T-cell (primary cell): ENCODE measurements around the gene GNB4. TPM values are rescaled to one million over a fixed set of nuclear protein-coding genes. Genes with fewer than 3 reads are reported as not detected.

Source experiments
- ATAC-seq, 4 experiments: fragments of 200-7000 bp in 3 of 4; fragments of 150-1000 bp in 1 of 4; cut with Tn5 transposase; replicated peaks in 1 of 4; 1 replicate in 3 of 4; 2 replicates in 1 of 4; pipeline ENCODE4 v1.10.0; 2021; ENCODE audit warnings: moderate library complexity in 3 of 4, mild to moderate bottlenecking in 2 of 4, moderate number of reproducible peaks in 1 of 4
- CTCF ChIA-PET, 2 donors: fragments of 300-600 bp; sonication (Branson Sonifier 250); formaldehyde crosslinking; loops; one replicate each; lab custom pipeline; 2022; ENCODE audit warnings: antibody characterized with exemption in 2 of 2; lab: Charles Lee
- POLR2A ChIA-PET, 2 donors: fragments of 300-600 bp; sonication (Branson Sonifier 250); formaldehyde crosslinking; loops; one replicate each; lab custom pipeline; 2022; ENCODE audit warnings: antibody characterized with exemption in 2 of 2; lab: Charles Lee
- DNase-seq, 35 experiments: peaks; one replicate each; pipeline versions ENCODE4 v3.0.0 to v3.0.0-alpha.2; 2013 to 2023
- H3K27ac ChIP-seq: one replicate; pipeline ENCODE4 v1.5.1; 2013; ENCODE audit warnings: low read length
- H3K27me3 ChIP-seq, 2 experiments: replicated peaks in 1 of 2; 1 replicate in 1 of 2; 2 replicates in 1 of 2; pipeline versions ENCODE4 v1.6.1 to v1.7.0; 2013; ENCODE audit warnings: low read length in 1 of 2, mixed read lengths in 1 of 2; ENCODE audit not compliant: control insufficient read depth in 2 of 2, insufficient read depth in 2 of 2; ENCODE audit errors: extremely low read depth in 1 of 2
- H3K36me3 ChIP-seq, 2 donors: 1 replicate in 1 of 2; 2 replicates in 1 of 2; pipeline versions ENCODE4 v1.6.1 to v1.7.0; 2013; ENCODE audit warnings: low read length in 1 of 2; ENCODE audit not compliant: control insufficient read depth in 2 of 2, insufficient read depth in 1 of 2; ENCODE audit errors: extremely low read depth in 1 of 2
- H3K4me1 ChIP-seq, 2 experiments: 1 replicate in 1 of 2; 2 replicates in 1 of 2; pipeline versions ENCODE4 v1.6.1 to v1.7.0; 2013; ENCODE audit warnings: low read length in 2 of 2, mixed read lengths in 1 of 2; ENCODE audit not compliant: insufficient read depth in 2 of 2, control insufficient read depth in 1 of 2; ENCODE audit errors: extremely low read depth in 1 of 2
- H3K4me3 ChIP-seq, 2 donors: 1 replicate in 1 of 2; 2 replicates in 1 of 2; pipeline versions ENCODE4 v1.5.1 to v1.7.0; 2013; ENCODE audit warnings: mild to moderate bottlenecking in 2 of 2, low read length in 1 of 2, moderate library complexity in 1 of 2; ENCODE audit not compliant: control insufficient read depth in 1 of 2; ENCODE audit errors: extremely low read depth in 1 of 2
- H3K9me3 ChIP-seq: 2 replicates; pipeline ENCODE4 v1.7.0; 2013
- H3K27ac Mint-ChIP-seq, 2 donors: one replicate each; pipeline ENCODE4 v1.8.0; 2020 to 2021; ENCODE audit warnings: mild to moderate bottlenecking in 2 of 2, mixed read lengths in 2 of 2
- H3K27me3 Mint-ChIP-seq, 2 donors: one replicate each; pipeline ENCODE4 v1.8.0; 2021 to 2022; ENCODE audit warnings: mixed read lengths in 2 of 2
- H3K36me3 Mint-ChIP-seq: one replicate; pipeline ENCODE4 v1.8.0; 2021; ENCODE audit warnings: mixed read lengths
- H3K4me1 Mint-ChIP-seq, 3 donors: one replicate each; pipeline ENCODE4 v1.8.0; 2020 to 2022; ENCODE audit warnings: mixed read lengths in 3 of 3, mild to moderate bottlenecking in 1 of 3
- H3K4me3 Mint-ChIP-seq, 3 donors: one replicate each; pipeline ENCODE4 v1.8.0; 2020 to 2022; ENCODE audit warnings: mild to moderate bottlenecking in 3 of 3, mixed read lengths in 3 of 3, moderate library complexity in 3 of 3
- H3K9me3 Mint-ChIP-seq, 3 donors: one replicate each; pipeline ENCODE4 v1.8.0; 2020 to 2022; ENCODE audit warnings: mixed read lengths in 3 of 3
- WGBS: methylation state at CpG from one replicate; pipeline ENCODE4 v1.1.5; 2013; ENCODE audit warnings: missing lambda C conversion rate; ENCODE audit not compliant: insufficient coverage; 5-methylcytosine and 5-hydroxymethylcytosine counted together
- total RNA-seq, 35 experiments: library from RNA in 6 of 35; stranded (reverse) in 6 of 35; fragments of 120-200 nt in 1 of 35; gene quantifications; one replicate each; pipeline versions ENCODE4 v1.2.1 to v1.2.4 and lab custom pipeline; 2013 to 2026

GNB4 gene
- total RNA-seq, 5 donors from 2014 or later (not counting 1 experiment from before 2014, with no cell fraction given): 0.26 to 2.7 (median 0.73) TPM

DNA sequence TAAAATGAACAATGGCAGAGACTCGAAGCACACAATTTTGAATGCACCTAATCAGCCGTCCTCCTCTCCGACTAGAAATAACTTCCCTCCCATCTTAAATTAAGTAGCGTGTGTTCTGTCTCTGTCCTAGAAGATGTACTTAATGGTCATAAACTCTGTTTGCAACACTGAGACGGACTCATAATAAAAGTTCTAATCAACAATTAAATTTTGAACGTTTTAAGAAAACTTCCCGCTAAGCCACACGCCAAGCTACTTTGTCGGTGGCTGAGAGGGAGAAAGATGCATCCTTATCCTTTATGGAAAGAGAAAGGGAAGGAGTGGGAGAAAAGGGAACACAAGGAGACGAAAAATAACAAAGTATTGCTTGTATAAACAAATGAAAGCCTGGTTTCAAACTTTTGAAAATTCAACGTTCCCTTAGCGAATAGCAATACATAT is 989 bp downstream of the GNB4 start:
- Histone ChIP-seq H3K4me1 (peaks cover 2 to 7% of the 10 kb centered on the region in 2 experiments), H3K27me3 (peaks cover 0 to 18% of the 10 kb centered on the region in 2 experiments), H3K36me3 (no peaks in the 10 kb centered on the region), H3K4me3 (peak overlapping the region in 1 of 2 donors; percentile 87), H3K9me3 (no peaks in the 10 kb centered on the region), H3K27ac (no peak overlapping the region)
- H3K36me3 Mint-ChIP-seq: no peaks in the 10 kb centered on the region
- peaks cover 54 to 64% of the 10 kb centered on the region in 2 donors for H3K27me3 Mint-ChIP-seq
- no peaks in the 10 kb centered on the region for H3K9me3 Mint-ChIP-seq
- ATAC-seq (no peak), DNase-seq (peak in 1 of 35 experiments; percentile 1)
- 33% methylated on average over 1 of the region's 12 CpGs for WGBS
- H3K4me1 Mint-ChIP-seq: peaks cover 16 to 27% (median 20%) of the 10 kb centered on the region in 3 donors
- peak overlapping the region; percentile 75 to 83 (median 81) for H3K4me3 Mint-ChIP-seq
- peak overlapping the region in 1 of 2 donors; percentile 6 for H3K27ac Mint-ChIP-seq
- POLR2A ChIA-PET: no interaction called here
- CTCF ChIA-PET: no interaction called here

DNA sequence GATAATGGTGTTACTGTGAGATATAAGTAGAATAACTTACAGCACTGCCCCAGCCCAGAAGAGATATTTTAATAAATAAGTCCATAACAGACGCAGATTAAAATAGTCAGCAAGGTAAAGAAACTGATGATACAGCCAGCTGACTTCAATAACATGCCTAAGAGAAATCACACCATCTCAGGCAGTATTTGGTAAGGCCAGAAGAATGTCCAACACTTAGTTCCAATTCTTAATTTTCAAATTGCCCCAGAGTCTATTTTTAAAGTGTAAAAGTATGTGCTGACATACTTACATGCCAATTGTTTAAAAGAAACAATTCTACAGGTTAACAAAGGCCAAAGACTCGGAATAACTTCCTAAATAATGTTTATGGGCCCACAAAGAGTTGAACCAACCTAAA is 1.6 kb downstream of the GNB4 start:
- Histone ChIP-seq H3K9me3 (no peaks in the 10 kb centered on the region), H3K27ac (no peak overlapping the region), H3K27me3 (peaks cover 0 to 20% of the 10 kb centered on the region in 2 experiments), H3K4me3 (no peak overlapping the region), H3K4me1 (peaks cover 2 to 7% of the 10 kb centered on the region in 2 experiments), H3K36me3 (no peaks in the 10 kb centered on the region)
- WGBS: no CpG with 5 or more reads among the region's 2 CpGs
- Mint-ChIP-seq H3K27ac (no peak overlapping the region), H3K36me3 (no peaks in the 10 kb centered on the region), H3K4me1 (peaks cover 16 to 27% (median 20%) of the 10 kb centered on the region in 3 donors), H3K27me3 (peaks cover 54 to 61% of the 10 kb centered on the region in 2 donors), H3K9me3 (no peaks in the 10 kb centered on the region), H3K4me3 (peak overlapping the region in 2 of 3 donors; percentile 81 to 83)
- DNase-seq (no peak), ATAC-seq (no peak)
- ChIA-PET POLR2A (no interaction called here), CTCF (no interaction called here)

DNA sequence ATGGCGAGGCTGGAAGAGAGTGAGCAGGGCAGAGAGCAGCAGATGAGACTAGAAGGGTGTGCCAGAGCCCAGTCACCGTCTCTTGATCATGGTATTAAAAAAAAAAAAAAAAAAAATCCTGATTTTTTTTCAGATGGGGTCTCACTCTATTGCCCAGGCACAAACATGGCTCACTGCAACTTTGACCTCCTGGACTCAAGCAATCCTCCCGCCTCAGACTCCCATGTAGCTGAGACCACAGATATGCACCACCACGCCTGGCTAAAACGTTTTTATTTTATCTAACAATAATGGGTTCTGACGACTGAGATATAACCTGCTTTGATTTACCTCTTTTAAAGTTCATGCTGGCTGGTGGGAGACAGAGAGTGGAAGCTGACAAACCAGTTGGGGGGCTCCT is 4.0 kb downstream of the GNB4 start:
- DNase-seq (no peak), ATAC-seq (no peak)
- WGBS: 100% methylated on average over 1 of the region's 6 CpGs
- peaks cover 16 to 25% (median 18%) of the 10 kb centered on the region in 3 donors for H3K4me1 Mint-ChIP-seq
- POLR2A ChIA-PET: no interaction called here
- H3K4me3 Mint-ChIP-seq: no peak overlapping the region
- Histone ChIP-seq H3K4me3 (no peak overlapping the region), H3K9me3 (no peaks in the 10 kb centered on the region), H3K27me3 (peaks cover 0 to 20% of the 10 kb centered on the region in 2 experiments), H3K36me3 (no peaks in the 10 kb centered on the region), H3K4me1 (peaks cover 2 to 7% of the 10 kb centered on the region in 2 experiments), H3K27ac (no peak overlapping the region)
- H3K27ac Mint-ChIP-seq: no peak overlapping the region
- CTCF ChIA-PET: interaction anchor here in 1 of 2 donors (0.7 kb wide), 1 partner anchor 199 kb away, joined by 6 read pairs; no protein-coding TSS in a partner anchor
- H3K27me3 Mint-ChIP-seq: peaks cover 48 to 59% of the 10 kb centered on the region in 2 donors
- no peaks in the 10 kb centered on the region for H3K36me3 Mint-ChIP-seq
- no peaks in the 10 kb centered on the region for H3K9me3 Mint-ChIP-seq

GRCh38 chr3:179446501-179446900 is 4.8 kb downstream of the GNB4 start:
- peaks cover 9 to 18% (median 10%) of the 10 kb centered on the region in 3 donors for H3K4me1 Mint-ChIP-seq
- H3K27ac ChIP-seq: no peak overlapping the region
- H3K9me3 ChIP-seq: no peaks in the 10 kb centered on the region
- 58% methylated on average over 5 of the region's 7 CpGs for WGBS
- no peak overlapping the region for H3K27ac Mint-ChIP-seq
- H3K36me3 ChIP-seq: no peaks in the 10 kb centered on the region
- no peaks in the 10 kb centered on the region for H3K9me3 Mint-ChIP-seq
- H3K4me1 ChIP-seq: peaks cover 2 to 4% of the 10 kb centered on the region in 2 experiments
- H3K4me3 ChIP-seq: no peak overlapping the region
- no peak overlapping the region for H3K4me3 Mint-ChIP-seq
- peaks cover 40 to 51% of the 10 kb centered on the region in 2 donors for H3K27me3 Mint-ChIP-seq
- ChIA-PET POLR2A (no interaction called here), CTCF (interaction anchor here in 1 of 2 donors (0.5 kb wide), 1 partner anchor 152 kb away, joined by 3 read pairs; no protein-coding TSS in a partner anchor)
- peak in 1 of 35 experiments; percentile 6 for DNase-seq
- H3K36me3 Mint-ChIP-seq: no peaks in the 10 kb centered on the region
- peaks cover 0 to 16% of the 10 kb centered on the region in 2 experiments for H3K27me3 ChIP-seq
- ATAC-seq: no peak

- Mint-ChIP-seq H3K36me3 (no peaks in the 10 kb centered on the region), H3K27ac (no peak overlapping the region), H3K9me3 (no peaks in the 10 kb centered on the region), H3K4me3 (no peak overlapping the region), H3K27me3 (peaks cover 5 to 6% of the 10 kb centered on the region in 2 donors), H3K4me1 (peaks cover 0 to 8% (median 0%) of the 10 kb centered on the region in 3 donors)
- Histone ChIP-seq H3K27me3 (no peaks in the 10 kb centered on the region), H3K4me1 (peaks cover 0 to 2% of the 10 kb centered on the region in 2 experiments), H3K9me3 (no peaks in the 10 kb centered on the region), H3K4me3 (no peak overlapping the region), H3K36me3 (no peaks in the 10 kb centered on the region), H3K27ac (no peak overlapping the region)
- no peak for ATAC-seq
- CTCF ChIA-PET: no interaction called here
- 50% methylated on average over 1 of the region's 5 CpGs for WGBS
- DNase-seq: peak in 4 of 35 experiments; percentile 2 to 18 (median 7)
- POLR2A ChIA-PET: no interaction called here
These were observed 12.4 kb downstream of the GNB4 start for GRCh38 chr3:179438841-179439240.

- peaks cover 2 to 9% of the 10 kb centered on the region in 2 donors for H3K27me3 Mint-ChIP-seq
- no peak overlapping the region for H3K4me3 Mint-ChIP-seq
- no CpG with 5 or more reads among the region's 3 CpGs for WGBS
- peaks cover 0 to 8% (median 0%) of the 10 kb centered on the region in 3 donors for H3K4me1 Mint-ChIP-seq
- Histone ChIP-seq H3K27me3 (no peaks in the 10 kb centered on the region), H3K36me3 (no peaks in the 10 kb centered on the region), H3K27ac (no peak overlapping the region), H3K4me3 (no peak overlapping the region), H3K4me1 (peaks cover 0 to 2% of the 10 kb centered on the region in 2 experiments), H3K9me3 (no peaks in the 10 kb centered on the region)
- ATAC-seq (no peak), DNase-seq (no peak)
- H3K27ac Mint-ChIP-seq: no peak overlapping the region
- ChIA-PET CTCF (no interaction called here), POLR2A (no interaction called here)
- no peaks in the 10 kb centered on the region for H3K9me3 Mint-ChIP-seq
- no peaks in the 10 kb centered on the region for H3K36me3 Mint-ChIP-seq
These were observed 14.8 kb downstream of the GNB4 start for GRCh38 chr3:179436517-179436916.
